ENCODE measurements around the gene SERPINB10.
"Not testable (repeated sequence)": the region's sequence is repeated elsewhere in the genome, so short reads cannot be mapped to it uniquely, and the experiment has no call there.

Gene SERPINB10

DNA sequence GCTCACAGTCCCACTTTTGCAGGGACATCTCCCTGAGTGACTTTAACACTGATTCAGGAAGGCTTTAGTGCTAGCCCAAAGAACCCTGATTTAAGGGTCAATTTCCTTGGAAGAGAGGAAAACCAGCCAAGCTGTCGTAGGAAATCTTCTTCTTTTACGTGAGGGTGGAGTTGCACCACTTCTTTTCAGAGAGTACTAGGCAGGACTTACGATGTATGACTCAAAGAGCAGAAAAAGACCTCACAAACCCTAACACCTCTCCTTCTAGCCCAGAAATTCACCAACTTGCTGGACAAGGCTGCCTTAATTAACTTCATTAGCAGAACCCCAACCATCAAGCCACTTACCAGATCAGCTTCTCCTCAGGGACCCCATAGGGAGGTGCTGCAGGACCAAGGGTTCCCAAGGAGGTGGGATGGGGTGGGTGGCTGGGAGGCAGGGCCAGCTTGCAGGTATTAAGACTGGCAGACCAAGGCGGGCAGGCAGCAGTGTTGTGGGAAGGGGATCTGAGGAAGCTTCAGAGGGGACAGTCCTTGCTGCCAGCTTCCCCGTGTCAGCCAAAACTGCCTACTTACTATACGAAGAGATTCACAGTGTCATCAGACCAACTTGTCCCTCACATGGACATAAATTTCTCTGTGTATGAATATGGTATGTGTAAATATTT, 13.5 kb upstream of the SERPINB10 start:
- DNase-seq: no peak

DNA sequence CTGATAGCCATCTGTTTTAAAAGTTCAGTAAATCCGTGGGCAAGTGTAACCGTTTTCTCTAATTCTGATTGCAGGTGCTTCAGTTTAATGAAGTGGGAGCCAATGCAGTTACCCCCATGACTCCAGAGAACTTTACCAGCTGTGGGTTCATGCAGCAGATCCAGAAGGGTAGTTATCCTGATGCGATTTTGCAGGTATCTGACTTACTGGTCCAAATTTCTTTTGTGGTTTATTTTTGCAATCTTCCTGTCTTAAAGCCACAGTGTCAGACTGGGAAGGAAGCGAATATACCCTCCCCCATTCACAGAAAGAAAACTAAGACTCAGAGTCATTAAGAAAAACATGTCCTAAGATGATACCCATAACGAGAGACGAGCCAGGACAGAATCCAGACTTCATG, 12.6 kb upstream of the SERPINB10 start:
- no peak for DNase-seq

DNA sequence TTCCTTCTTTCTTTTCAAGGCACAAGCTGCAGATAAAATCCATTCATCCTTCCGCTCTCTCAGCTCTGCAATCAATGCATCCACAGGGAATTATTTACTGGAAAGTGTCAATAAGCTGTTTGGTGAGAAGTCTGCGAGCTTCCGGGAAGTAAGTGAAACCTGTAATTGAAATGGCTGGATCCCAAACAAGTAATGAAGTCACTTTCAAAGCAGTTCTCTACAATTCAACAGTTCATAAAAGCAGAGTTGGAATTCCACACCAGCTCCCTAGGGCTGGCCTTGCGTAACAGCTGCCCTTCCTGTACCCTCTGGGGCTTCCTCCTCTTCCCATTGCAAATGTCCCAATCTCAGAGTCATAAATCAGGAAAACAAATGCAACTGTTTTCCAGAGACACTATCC, 10.7 kb upstream of the SERPINB10 start:
- DNase-seq: no peak

GRCh38 chr18:63899206-63899605, 8.6 kb upstream of the SERPINB10 start:
- DNase-seq: no peak

GRCh38 chr18:63903851-63904570, 3.7 kb upstream of the SERPINB10 start:
- no peak for DNase-seq

- no peak for DNase-seq
Observed at GRCh38 chr18:63904694-63905093, 3.1 kb upstream of the SERPINB10 start.

- no peak for DNase-seq
Observed at GRCh38 chr18:63905361-63905760, 2.4 kb upstream of the SERPINB10 start.

DNA sequence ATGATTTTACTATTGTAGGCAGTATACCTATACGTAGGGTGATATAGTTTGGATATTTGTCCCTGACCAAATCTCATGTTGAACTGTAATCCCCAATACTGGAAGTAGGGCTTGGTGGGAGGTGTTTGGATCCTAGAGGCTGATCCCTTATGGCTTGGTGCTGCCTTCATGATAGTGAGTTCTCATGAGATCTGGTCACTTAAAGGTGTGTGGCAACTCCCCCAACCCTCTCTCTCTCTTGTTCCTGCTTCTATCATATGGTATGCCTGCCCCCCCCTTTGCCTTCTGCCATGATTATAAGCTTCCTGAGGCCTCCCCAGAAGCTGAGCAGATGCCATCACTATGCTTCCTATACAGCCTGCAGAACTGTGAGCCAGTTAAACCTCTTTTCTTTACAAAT, 1.7 kb upstream of the SERPINB10 start:
- DNase-seq: no peak

- no peak for DNase-seq
Observed at GRCh38 chr18:63908858-63909257, 1.1 kb downstream of the SERPINB10 start.

- DNase-seq: no peak
Observed at GRCh38 chr18:63909870-63910269, 2.1 kb downstream of the SERPINB10 start.

- no peak for DNase-seq
Observed at GRCh38 chr18:63917817-63918216, 10.1 kb downstream of the SERPINB10 start.

DNA sequence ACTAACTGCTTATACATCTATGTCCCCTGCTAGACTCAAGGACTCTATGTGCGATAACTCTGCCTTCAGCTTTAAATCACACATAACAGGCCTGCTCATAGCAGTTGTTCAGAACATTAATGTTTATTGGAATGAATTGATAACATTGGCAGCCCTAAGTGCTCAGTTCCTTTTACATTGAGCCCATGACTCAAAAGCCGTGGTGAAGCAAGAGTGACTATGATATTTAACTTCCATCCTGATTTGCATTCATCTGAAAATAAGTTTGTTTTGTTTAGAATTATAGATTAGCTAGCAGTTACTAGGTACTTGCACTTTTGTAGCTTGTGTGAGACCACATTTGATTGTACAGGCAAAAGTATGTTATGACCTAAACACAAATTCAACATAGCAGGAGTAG, 14.3 kb downstream of the SERPINB10 start:
- DNase-seq: no peak

DNA sequence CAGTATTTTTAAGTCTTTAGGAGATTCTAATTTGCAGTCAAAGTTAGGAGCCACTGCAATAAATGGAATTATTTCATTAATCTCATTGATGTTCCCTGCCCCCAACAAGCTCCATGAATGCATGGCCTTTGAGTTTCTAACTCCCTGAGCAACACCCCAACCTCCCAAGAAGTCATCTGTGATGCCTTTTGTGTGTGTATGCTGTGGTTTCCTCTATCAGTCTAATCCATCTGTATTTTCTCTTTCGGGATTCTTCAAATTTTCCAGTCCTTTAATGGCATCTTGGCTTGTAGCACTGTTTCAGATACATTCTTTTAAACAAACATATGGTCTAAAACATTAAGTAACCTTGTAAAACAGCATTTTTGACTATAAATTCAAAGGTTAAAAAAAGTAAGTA, 16.8 kb downstream of the SERPINB10 start:
- DNase-seq: no peak

DNA sequence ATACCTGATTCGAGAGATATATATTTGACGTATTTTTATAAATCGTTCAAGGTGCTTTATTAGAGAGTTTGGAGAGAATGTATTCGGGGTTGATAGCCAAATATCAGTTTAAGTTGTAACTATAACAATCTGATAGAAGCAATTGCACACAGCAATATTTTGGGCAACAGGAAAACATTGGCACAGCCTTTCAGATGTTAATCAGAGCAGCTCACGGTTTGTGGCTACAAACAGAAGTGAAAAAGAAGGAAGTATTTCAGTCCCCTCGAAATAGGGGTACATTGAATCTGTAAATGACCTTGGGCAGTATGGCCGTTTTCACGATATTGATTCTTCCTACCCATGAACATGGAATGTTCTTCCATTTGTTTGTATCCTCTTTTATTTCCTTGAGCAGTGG, 20.6 kb downstream of the SERPINB10 start:
- DNase-seq: no peak

- not testable (repeated sequence) for DNase-seq
Observed at GRCh38 chr18:63929369-63929768, 21.6 kb downstream of the SERPINB10 start.

DNA sequence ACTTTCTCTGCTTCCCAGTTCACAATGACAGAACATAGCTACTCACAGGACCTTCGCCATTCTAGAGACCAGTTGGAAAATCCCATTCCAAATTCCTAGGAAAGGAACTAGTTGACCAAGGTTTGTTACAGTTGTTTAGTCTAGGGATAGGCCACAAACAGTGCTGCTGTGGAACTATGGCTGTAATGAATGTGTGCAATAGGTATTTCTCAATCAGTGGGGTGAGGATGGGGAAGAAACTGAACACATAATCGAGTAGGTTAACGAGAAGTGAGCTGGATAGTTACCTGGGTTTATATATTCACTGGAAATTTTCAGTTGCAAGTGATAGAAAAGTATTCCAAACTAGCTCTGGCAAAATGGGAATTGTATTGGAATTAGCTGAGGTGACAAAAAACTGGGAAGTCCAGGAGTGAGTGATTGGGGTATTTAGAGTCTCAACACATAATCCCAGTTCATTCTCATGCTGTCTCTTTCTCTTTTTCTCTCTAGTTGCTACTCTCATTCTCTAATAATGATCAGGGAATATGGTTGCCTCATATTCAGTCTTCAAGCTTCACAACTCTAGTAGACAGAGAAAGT, 23.1 kb downstream of the SERPINB10 start:
- no peak for DNase-seq

DNA sequence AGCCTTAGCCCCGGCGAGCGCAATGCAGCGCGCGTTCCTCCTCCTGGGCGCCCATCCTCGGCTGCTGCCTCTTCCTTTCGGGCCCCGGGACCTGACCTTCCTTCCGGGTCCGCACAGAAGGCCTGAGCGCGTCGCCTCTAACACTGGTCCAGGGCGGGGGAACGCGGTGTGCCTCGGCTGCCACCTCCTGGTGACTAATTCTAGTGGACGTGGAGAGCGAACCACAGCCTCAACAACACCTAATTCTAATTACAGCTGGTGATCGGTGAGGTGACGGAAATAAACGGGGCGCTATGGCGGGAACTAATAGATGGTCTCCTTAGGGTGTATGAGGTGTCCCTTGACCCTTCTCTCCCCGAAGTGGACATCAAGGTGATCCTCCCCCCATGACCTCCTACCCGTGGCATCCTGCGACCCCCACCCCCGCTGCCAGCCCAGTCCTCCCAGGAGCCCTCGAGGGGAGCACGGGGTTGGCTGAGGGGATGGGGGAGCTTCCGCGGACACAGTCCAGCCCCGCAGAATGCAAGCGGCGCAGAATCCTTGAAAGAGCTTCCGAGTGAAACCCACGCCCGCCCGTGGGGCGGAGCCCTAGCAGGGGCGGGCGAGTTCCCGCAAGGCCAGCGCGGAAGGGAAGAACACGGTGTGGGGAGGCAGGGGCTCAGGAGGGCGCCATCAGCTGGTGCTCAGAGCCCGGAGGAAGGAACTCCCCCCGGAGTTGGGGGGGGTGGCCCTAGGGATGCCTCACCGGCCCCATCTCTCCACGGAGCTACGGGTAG, 28.6 kb downstream of the SERPINB10 start:
- peak; percentile 63 to 77 for DNase-seq

- no peak for DNase-seq
Observed at GRCh38 chr18:63936932-63937393, 29.2 kb downstream of the SERPINB10 start.

DNA sequence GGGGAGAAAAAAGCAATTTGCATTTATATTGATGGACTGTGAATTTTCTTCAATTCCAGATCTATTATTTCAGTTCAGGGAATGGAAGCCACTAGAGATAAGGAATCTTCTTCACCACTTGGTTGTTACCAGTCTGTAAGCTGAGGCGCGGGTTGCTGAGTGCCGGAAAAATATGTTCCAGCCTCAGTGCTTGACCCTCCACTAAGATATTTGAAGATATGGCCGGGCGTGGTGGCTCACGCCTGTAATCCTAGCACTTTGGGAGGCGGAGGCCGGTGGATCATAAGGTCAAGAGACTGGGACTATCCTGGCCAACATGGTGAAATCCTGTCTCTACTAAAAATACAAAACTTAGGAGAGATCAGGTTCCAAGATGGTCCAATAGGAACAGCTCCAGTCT, 32.2 kb downstream of the SERPINB10 start:
- DNase-seq: no peak

DNA sequence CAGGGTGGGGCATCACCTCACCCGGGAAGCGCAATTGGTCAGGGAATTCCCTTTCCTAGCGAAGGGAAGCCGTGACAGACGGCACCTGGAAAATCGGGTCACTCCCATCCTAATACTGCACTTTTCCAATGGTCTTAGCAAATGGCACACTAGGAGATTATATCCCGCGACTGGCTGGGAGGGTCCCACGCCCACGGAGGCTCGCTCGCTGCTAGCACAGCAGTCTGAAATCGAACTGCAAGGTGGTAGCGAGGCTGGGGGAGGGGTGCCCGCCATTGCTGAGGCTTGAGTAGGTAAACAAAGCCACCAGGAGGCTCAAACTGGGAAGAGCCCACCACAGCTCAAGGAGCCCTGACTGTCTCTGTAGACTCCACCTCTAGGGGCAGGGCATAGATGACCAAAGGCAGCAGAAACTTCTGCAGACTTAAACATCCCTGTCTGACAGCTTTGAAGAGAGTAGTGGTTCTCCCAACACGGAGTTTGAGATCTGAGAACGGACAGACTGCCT, 32.8 kb downstream of the SERPINB10 start:
- DNase-seq: not testable (repeated sequence)

GRCh38 chr18:63947051-63947790, 39.5 kb downstream of the SERPINB10 start:
- no peak for DNase-seq

DNA sequence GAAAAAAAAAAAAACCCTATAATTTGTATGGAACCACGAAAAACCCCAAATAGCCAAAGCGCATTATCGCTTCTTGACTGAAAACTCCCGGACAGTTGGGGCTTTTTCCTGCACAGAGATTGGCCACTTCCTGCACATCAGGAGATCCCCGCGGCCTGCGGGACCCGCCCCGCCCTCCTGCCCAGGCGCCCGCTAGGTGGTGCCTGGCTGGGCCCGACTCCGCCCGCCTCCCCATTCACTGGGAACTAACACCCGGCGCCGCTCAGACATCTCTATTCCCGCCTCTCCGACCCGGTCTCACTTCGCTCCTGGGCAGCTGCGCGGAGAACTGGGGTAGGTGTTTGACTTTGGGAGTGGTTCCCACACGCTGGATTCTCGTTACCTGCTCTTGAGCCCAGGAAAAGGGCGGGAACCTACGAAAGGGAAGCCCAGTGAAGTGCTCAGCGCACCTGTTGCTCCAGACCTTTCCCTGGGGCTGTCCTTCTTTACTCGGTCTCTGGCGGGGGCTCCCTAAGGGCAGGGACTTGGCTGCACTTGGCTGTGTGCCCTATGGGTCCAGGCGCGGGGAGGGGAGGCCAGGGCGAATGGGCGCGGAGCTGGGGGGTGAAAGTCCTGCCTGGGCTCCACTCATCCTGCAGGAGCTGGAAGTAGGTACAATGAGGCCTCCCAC, 41.4 kb downstream of the SERPINB10 start, which contains the start of gene HMSD:
Gene HMSD (plus strand): TSS at position 234 of the 670 bp plus-strand sequence. CDS start 4,155 bp downstream, outside the sequence.
- DNase-seq: peak; percentile 51 to 61

Measured in CD4-positive, alpha-beta T cell treated with Interleukin-4 for 1 hour (primary cell).